Upper lobe of left lung (tissue), 4 donors: ENCODE results near the gene KIF13A.

Experiments
- POLR2A ChIP-seq, 4 donors: fragments of 450-650 bp; IDR thresholded peaks; one replicate each; pipeline ENCODE4 v1.5.1; 2016 to 2017; ENCODE audit warnings: antibody characterized with exemption in 4 of 4, mild to moderate bottlenecking in 2 of 4
- POLR2AphosphoS5 ChIP-seq, 2 donors: sonication (generic); formaldehyde crosslinking; IDR thresholded peaks; one replicate each; pipeline ENCODE4 v1.5.1; 2017; ENCODE audit warnings: antibody characterized with exemption in 2 of 2

DNA sequence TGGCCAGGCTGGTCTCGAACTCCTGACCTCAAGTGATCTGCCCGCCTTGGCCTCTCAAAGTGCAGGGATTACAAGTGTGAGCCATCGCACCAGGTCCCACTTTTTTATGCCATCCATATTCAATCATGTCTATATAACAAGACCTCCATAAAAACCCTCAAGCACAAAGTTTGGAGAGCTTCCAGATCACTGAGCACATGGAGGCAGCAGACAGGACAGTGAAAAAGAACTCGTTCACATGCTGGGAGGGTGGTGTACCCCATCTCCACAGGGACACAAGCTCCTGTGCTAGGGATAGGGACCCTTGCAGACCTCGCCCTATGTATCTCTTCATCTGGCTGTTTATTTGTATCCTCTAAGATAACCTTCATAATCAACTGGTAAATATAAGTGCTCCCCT lies 30.3 kb downstream of the KIF13A start:
- no peak for TF ChIP-seq POLR2AphosphoS5 (IDR thresholded peaks at IDR 0.05)
- TF ChIP-seq POLR2A (IDR thresholded peaks at IDR 0.05), result no peak
